Calu3 (cell line): ENCODE results near the gene ADGRV1. TPM values are rescaled to one million over a fixed set of nuclear protein-coding genes. Genes with fewer than 3 reads are reported as not detected.
"Not testable (repeated sequence)": the region's sequence is repeated elsewhere in the genome, so short reads cannot be mapped to it uniquely, and the experiment has no call there.

Experiments used
- BruUV-seq: library from RNA; stranded (reverse); fragments of 400-500 nt; replicated peaks from 2 replicates; lab custom pipeline; 2021; lab: Mats Ljungman, UMichigan
- CTCF ChIA-PET: fragments of 300-600 bp; sonication (Branson Sonifier 250); formaldehyde crosslinking; loops from one replicate; lab custom pipeline; 2022; ENCODE audit warnings: antibody characterized with exemption; lab: Charles Lee
- DNase-seq: peaks from one replicate; pipeline ENCODE4 v3.0.0; 2022
- H3K27ac Mint-ChIP-seq: one replicate; pipeline ENCODE4 v1.8.0; 2022; ENCODE audit warnings: mixed read lengths; ENCODE audit not compliant: unreplicated experiment
- H3K27me3 Mint-ChIP-seq: one replicate; pipeline ENCODE4 v1.8.0; 2022; ENCODE audit warnings: mixed read lengths; ENCODE audit not compliant: unreplicated experiment
- H3K36me3 Mint-ChIP-seq: one replicate; pipeline ENCODE4 v1.8.0; 2022; ENCODE audit warnings: mild to moderate bottlenecking, moderate library complexity, mixed read lengths; ENCODE audit not compliant: insufficient read depth, unreplicated experiment
- H3K4me1 Mint-ChIP-seq: one replicate; pipeline ENCODE4 v1.8.0; 2022; ENCODE audit warnings: mild to moderate bottlenecking, low read depth, mixed read lengths; ENCODE audit not compliant: unreplicated experiment
- H3K4me3 Mint-ChIP-seq: one replicate; pipeline ENCODE4 v1.8.0; 2022; ENCODE audit warnings: mild to moderate bottlenecking, low read depth, moderate library complexity, mixed read lengths; ENCODE audit not compliant: unreplicated experiment
- H3K9me3 Mint-ChIP-seq: one replicate; pipeline ENCODE4 v1.8.0; 2022; ENCODE audit warnings: low read depth, mixed read lengths; ENCODE audit not compliant: unreplicated experiment
- CTCF ChIP-seq: fragments of 200-600 bp; IDR thresholded peaks from one replicate; pipeline ENCODE4 v1.8.0; 2022; ENCODE audit warnings: antibody characterized with exemption; ENCODE audit not compliant: unreplicated experiment
- intact Hi-C: fragments of 100-400 bp; cut with micrococcal nuclease; formaldehyde crosslinking; loops from one replicate; pipeline ENCODE4 v1.10.0; 2022; ENCODE audit not compliant: unreplicated experiment
- total RNA-seq: library from RNA; stranded (reverse); gene quantifications from 2 replicates; pipeline ENCODE4 v1.2.3, GENCODE V29; 2022

The ADGRV1 gene
- total RNA-seq, 1 experiment from 2014 or later, result 1.8 TPM

GRCh38 chr5:90845723-90846554, 287.3 kb downstream of the ADGRV1 start:
- no peaks in the 10 kb centered on the region for H3K9me3 Mint-ChIP-seq
- no peak overlapping the region for H3K4me3 Mint-ChIP-seq
- CTCF ChIA-PET, result interaction anchor here (0.6 kb wide), 1 partner anchor 1339 kb away, joined by 8 read pairs; no protein-coding TSS in a partner anchor
- intact Hi-C loops, result no loop called here
- no peak for TF ChIP-seq CTCF
- H3K36me3 Mint-ChIP-seq, result no peaks in the 10 kb centered on the region
- no peak for DNase-seq
- no peaks in the 10 kb centered on the region for H3K4me1 Mint-ChIP-seq
- H3K27ac Mint-ChIP-seq, result no peak overlapping the region
- no TSS peak for BruUV-seq
- no peaks in the 10 kb centered on the region for H3K27me3 Mint-ChIP-seq

- DNase-seq, H3K27ac Mint-ChIP-seq, BruUV-seq, H3K4me3 Mint-ChIP-seq, CTCF ChIA-PET, H3K27me3 Mint-ChIP-seq, H3K36me3 Mint-ChIP-seq, intact Hi-C loops, H3K9me3 Mint-ChIP-seq, H3K4me1 Mint-ChIP-seq: not testable (repeated sequence)
Measured at GRCh38 chr5:90847606-90848005, 289.0 kb downstream of the ADGRV1 start.

- Mint-ChIP-seq H3K27me3 (no peaks in the 10 kb centered on the region), H3K9me3 (no peaks in the 10 kb centered on the region), H3K27ac (no peak overlapping the region), H3K4me1 (no peaks in the 10 kb centered on the region), H3K4me3 (no peak overlapping the region), H3K36me3 (no peaks in the 10 kb centered on the region)
- intact Hi-C loops, result no loop called here
- CTCF ChIA-PET, result no interaction called here
- TF ChIP-seq CTCF, result no peak
- BruUV-seq, result no TSS peak
- DNase-seq, result no peak
Measured at GRCh38 chr5:90849939-90850338, 291.3 kb downstream of the ADGRV1 start.

- Mint-ChIP-seq H3K27me3 (no peaks in the 10 kb centered on the region), H3K4me1 (no peaks in the 10 kb centered on the region), H3K9me3 (no peaks in the 10 kb centered on the region), H3K27ac (no peak overlapping the region), H3K36me3 (no peaks in the 10 kb centered on the region), H3K4me3 (no peak overlapping the region)
- intact Hi-C loops, result no loop called here
- TF ChIP-seq CTCF, result no peak
- CTCF ChIA-PET, result no interaction called here
- BruUV-seq, result no TSS peak
- DNase-seq, result no peak
Measured at GRCh38 chr5:90852531-90852930, 293.9 kb downstream of the ADGRV1 start.

- no peak for TF ChIP-seq CTCF
- Mint-ChIP-seq H3K9me3 (no peaks in the 10 kb centered on the region), H3K4me3 (no peak overlapping the region), H3K27me3 (no peaks in the 10 kb centered on the region), H3K36me3 (no peaks in the 10 kb centered on the region), H3K4me1 (no peaks in the 10 kb centered on the region), H3K27ac (no peak overlapping the region)
- BruUV-seq, result no TSS peak
- no peak for DNase-seq
- intact Hi-C loops, result no loop called here
- CTCF ChIA-PET, result no interaction called here
Measured at GRCh38 chr5:90853750-90854149, 295.2 kb downstream of the ADGRV1 start.
